C4-2B (cell line): Measurements from ENCODE around the gene DLGAP4.

ENCODE experiments used
- ZFX ChIP-seq: fragments of 450-650 bp; IDR thresholded peaks from 2 replicates; pipeline ENCODE4 v1.6.1; 2017
- TF ChIP-seq, protein P1 (sequence below): fragments of 450-650 bp; conservative IDR thresholded peaks from 2 replicates; pipeline ENCODE4 v1.5.1; 2017; ENCODE audit warnings: mild to moderate bottlenecking

DNA sequence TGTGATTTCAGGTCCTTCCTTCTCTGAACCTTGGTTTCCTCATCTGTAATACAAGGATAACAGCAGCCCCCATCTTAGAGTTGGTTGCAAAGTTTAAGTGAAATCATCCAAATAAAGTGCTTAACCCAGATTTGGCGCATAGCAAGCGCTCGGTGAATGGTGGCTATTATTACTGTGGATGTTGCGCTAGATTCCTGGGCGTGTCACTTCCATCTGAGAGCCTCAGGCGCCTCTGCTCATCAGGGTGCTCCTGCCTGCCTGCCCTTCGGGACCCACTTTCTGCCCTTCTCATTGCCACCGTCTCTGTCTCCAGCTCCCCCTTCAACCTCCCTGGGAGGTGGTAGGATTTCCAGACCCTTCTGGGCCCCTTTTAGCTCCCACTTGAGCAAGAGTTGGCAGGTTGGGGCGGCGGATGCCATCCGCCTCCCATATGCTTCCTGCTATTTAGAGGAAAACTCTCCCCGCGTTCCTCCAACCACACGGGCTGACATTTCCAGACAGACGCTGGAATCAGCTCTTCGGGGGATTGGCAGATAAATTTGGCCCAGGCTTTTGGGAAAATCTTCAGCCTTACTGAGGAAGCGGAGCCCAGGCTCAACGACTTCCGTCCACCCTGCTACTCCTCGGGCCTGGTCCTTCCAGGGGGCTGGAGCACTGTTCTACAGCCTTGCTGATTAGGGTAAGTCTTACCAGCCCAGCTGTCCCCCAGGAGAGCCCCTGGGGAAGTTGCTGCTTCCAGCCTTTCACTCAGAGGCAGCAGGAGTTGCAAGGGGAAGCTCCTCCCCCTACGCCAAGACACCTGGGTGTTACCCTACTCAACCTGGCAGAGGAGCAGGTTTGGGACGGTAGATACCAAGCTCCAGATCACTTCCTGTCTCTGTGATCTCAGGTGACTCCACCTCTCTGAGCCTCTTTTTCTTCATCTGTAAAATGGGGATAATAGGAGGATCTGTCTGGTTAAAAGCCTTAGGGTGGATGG, 71.5 kb downstream of the DLGAP4 start:
- no peak for TF ChIP-seq ZFX
- TF ChIP-seq, protein P1, sequence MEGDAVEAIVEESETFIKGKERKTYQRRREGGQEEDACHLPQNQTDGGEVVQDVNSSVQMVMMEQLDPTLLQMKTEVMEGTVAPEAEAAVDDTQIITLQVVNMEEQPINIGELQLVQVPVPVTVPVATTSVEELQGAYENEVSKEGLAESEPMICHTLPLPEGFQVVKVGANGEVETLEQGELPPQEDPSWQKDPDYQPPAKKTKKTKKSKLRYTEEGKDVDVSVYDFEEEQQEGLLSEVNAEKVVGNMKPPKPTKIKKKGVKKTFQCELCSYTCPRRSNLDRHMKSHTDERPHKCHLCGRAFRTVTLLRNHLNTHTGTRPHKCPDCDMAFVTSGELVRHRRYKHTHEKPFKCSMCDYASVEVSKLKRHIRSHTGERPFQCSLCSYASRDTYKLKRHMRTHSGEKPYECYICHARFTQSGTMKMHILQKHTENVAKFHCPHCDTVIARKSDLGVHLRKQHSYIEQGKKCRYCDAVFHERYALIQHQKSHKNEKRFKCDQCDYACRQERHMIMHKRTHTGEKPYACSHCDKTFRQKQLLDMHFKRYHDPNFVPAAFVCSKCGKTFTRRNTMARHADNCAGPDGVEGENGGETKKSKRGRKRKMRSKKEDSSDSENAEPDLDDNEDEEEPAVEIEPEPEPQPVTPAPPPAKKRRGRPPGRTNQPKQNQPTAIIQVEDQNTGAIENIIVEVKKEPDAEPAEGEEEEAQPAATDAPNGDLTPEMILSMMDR: no peak
